ENCODE data around the gene UTF1. TPM values are rescaled to one million over a fixed set of nuclear protein-coding genes. Genes with fewer than 3 reads are reported as not detected.

UTF1 gene
- total and polyA plus RNA-seq, 2 of the 8 experiments (the other 6 are each of a cell fraction or from before 2014, with no cell fraction given): 0.47 to 21.8 TPM

DNA sequence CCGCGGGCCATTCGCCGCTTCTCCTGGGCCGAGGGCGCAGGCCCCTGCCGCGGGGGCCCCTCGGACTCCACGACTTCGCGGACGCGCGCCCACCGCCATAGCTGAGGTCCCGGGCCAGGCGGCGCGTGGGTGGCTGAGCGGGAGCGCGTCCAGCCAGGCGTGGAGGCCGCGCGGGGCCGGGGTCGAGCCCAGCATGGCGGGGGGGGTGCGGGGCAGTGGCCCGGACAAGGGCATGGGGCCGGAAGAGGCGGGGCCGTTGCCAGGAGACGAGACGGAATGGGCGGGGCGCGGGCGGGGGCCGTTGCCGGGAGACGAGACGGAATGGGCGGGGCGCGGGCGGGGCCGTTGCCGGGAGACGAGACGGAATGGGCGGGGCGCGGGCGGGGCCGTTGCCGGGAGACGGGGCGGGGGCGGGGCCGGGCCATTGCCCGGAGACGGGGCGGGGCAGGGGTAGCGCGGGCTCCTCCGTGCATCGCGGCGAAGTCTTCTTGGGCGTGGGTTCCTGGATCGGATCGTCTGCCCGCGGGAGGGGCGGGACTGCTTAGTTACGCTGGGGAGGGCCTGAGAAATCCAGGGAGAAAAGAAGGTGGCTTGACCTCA is 31.8 kb downstream of the UTF1 start:
- peak overlapping the region; percentile 72 to 94 for H3K4me2 ChIP-seq (ENCODE audit: insufficient read depth in 1 of 2, low read depth in 2 of 2, low read length in 2 of 2)
- peak overlapping the region in 1 of 4 experiments; percentile 83; a peak in 2 of 7 replicates for H3K9ac ChIP-seq (replicated peaks in 1 of 4; ENCODE audit: extremely low read depth in 1 of 4, low read depth in 3 of 4, low read length in 3 of 4)

More for the DNA sequence above, 31.8 kb downstream of the UTF1 start:
- no peak overlapping the region for H2BK20ac ChIP-seq (ENCODE audit: low read length)
- no peak overlapping the region for H3K14ac ChIP-seq (ENCODE audit: insufficient read length)
- H3K27me3 ChIP-seq (replicated peaks in 1 of 4; ENCODE audit: control insufficient read depth in 3 of 4, extremely low read depth in 1 of 4, insufficient read depth in 3 of 4, low read length in 3 of 4): peaks cover 0 to 15% (median 8%) of the 10 kb centered on the region in 4 experiments; a peak in 6 of 7 replicates
- peaks cover 0 to 20% (median 11%) of the 10 kb centered on the region in 4 experiments; a peak in 5 of 7 replicates for H3K4me1 ChIP-seq (replicated peaks in 1 of 4; ENCODE audit: control insufficient read depth in 3 of 4, insufficient read depth in 4 of 4, low read length in 3 of 4)
- H3K4me3 ChIP-seq (ENCODE audit: extremely low read depth in 1 of 4, insufficient read depth in 2 of 4, low read depth in 3 of 4, low read length in 4 of 4): peak overlapping the region; percentile 39 to 89 (median 58)
- ChIA-PET CTCF (ENCODE audit: partially characterized antibody) (interaction anchor here (0.6 to 2.4 kb wide), 4 partner anchors 16 to 46 kb away, joined by 3 to 8 read pairs (median 4); no protein-coding TSS in a partner anchor), POLR2A (ENCODE audit: partially characterized antibody) (interaction anchor here (1.8 kb wide), 1 partner anchor 16 kb away, joined by 7 read pairs; the partner anchor contains the start of gene ADAM8)
- H2AK5ac ChIP-seq (ENCODE audit: low read depth, low read length): no peak overlapping the region
- H2BK120ac ChIP-seq (replicated peaks; ENCODE audit: low read depth, low read length): no peak overlapping the region
- H4K8ac ChIP-seq (ENCODE audit: extremely low read depth, insufficient read depth, low read length): 0 out of 2 replicates have a peak overlapping the region, but pooled peaks have one; percentile 79
- no peaks in the 10 kb centered on the region for H3K79me1 ChIP-seq (ENCODE audit: low read depth, low read length)
- H3K23ac ChIP-seq (ENCODE audit: insufficient read length): no peak overlapping the region
- H3K56ac ChIP-seq (replicated peaks; ENCODE audit: insufficient read length, low read depth, low read length): no peak overlapping the region
- FAIRE-seq (no peak), DNase-seq (ENCODE audit: low read depth in 1 of 2, low spot score in 2 of 2) (peak in 1 of 2 experiments; percentile 78)
- peaks cover 7% of the 10 kb centered on the region; the same call in 1 of the 2 replicates for H3K23me2 ChIP-seq (ENCODE audit: low read depth, low read length)
- no peak overlapping the region for H2BK15ac ChIP-seq (ENCODE audit: low read length)
- no peaks in the 10 kb centered on the region for H3K79me2 ChIP-seq (ENCODE audit: control insufficient read depth in 1 of 2, insufficient read depth in 2 of 2, low read length in 2 of 2)
- no peak overlapping the region for H4K91ac ChIP-seq (replicated peaks; ENCODE audit: insufficient read length, low read length)
- H3K4ac ChIP-seq (replicated peaks; ENCODE audit: insufficient read length, low read depth, low read length): no peak overlapping the region
- no peak for TF ChIP-seq GABPA (IDR thresholded peaks at IDR 0.05; ENCODE audit: borderline replicate concordance, insufficient read depth, low read length)
- peak; percentile 63; the same call in 1 of the 2 replicates for TF ChIP-seq PHF8 (conservative IDR thresholded peaks at IDR 0.05; ENCODE audit: low read depth, low read length)
- H3K18ac ChIP-seq (ENCODE audit: extremely low read depth, low read length): peak overlapping the region; percentile 78
- no peak overlapping the region for H2AFZ ChIP-seq (ENCODE audit: low read length)
- peak overlapping the region; percentile 75 for H4K5ac ChIP-seq (ENCODE audit: insufficient read length, low read depth, low read length)
- no peaks in the 10 kb centered on the region for H3K36me3 ChIP-seq (ENCODE audit: control insufficient read depth in 2 of 4, insufficient read depth in 4 of 4, low read length in 3 of 4)
- WGBS, 2 experiments (ENCODE audit: extremely low coverage in 1 of 2, insufficient coverage in 1 of 2, insufficient read length in 1 of 2, insufficient replicate concordance in 2 of 2, low coverage in 1 of 2, low lambda C conversion rate in 2 of 2, missing lambda C conversion rate in 1 of 2): 1% methylated on average over 27 of the region's 79 CpGs; no CpG with 5 or more reads in 1 of the 2 experiments
- H4K20me1 ChIP-seq (replicated peaks in 1 of 2; ENCODE audit: control insufficient read depth in 1 of 2, insufficient read depth in 2 of 2, low read length in 2 of 2): no peaks in the 10 kb centered on the region
- no peak overlapping the region for H2BK12ac ChIP-seq (ENCODE audit: low read depth, low read length)
- no peak overlapping the region for H3K27ac ChIP-seq (ENCODE audit: low read depth, low read length)
- H3K9me3 ChIP-seq (ENCODE audit: insufficient read depth in 2 of 2, low read depth in 1 of 2, low read length in 1 of 2): no peaks in the 10 kb centered on the region
- H2BK5ac ChIP-seq (ENCODE audit: low read depth, low read length): no peak overlapping the region
